ENCODE data around the gene FARP1.
"Not testable (repeated sequence)": the region's sequence is repeated elsewhere in the genome, so short reads cannot be mapped to it uniquely, and the experiment has no call there.

FARP1 gene

GRCh38 chr13:98345107-98345935, 202.4 kb downstream of the FARP1 start:
- DNase-seq, result no peak

DNA sequence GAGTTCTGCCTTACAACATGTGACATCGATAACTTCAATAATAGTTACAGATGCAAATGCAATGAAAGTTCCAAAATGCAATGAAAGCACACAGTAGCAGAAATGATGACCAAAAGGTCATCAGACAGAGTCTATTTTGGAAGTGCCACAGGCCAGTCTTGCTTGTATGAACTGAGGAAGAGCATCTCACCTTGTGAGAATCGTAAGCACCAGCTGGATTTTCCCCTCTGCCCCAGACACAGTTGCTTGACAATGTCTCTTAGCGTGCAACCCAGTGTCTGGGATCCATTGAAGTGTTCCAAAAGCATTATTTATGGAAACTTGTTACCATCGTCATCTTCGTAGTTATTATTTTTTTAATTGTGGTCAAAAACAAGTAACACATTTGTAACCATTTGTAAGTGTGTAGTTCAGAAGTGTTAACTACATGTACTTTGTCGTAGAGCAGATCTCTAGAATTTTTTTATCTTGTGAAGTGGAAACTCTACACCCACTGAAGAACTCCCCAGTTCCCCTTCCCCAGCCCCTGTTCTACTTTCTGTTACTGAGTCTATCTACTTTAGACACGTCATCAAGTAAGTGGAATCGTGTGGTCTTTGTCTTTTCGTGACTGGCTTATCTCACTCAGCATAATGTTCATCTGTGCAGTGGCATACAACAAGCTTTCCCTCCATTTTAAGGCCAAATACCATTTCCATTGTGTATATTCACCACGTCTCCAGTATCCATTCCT, 204.2 kb downstream of the FARP1 start:
- DNase-seq, result no peak

GRCh38 chr13:98347756-98348155, 204.9 kb downstream of the FARP1 start:
- DNase-seq, result no peak

DNA sequence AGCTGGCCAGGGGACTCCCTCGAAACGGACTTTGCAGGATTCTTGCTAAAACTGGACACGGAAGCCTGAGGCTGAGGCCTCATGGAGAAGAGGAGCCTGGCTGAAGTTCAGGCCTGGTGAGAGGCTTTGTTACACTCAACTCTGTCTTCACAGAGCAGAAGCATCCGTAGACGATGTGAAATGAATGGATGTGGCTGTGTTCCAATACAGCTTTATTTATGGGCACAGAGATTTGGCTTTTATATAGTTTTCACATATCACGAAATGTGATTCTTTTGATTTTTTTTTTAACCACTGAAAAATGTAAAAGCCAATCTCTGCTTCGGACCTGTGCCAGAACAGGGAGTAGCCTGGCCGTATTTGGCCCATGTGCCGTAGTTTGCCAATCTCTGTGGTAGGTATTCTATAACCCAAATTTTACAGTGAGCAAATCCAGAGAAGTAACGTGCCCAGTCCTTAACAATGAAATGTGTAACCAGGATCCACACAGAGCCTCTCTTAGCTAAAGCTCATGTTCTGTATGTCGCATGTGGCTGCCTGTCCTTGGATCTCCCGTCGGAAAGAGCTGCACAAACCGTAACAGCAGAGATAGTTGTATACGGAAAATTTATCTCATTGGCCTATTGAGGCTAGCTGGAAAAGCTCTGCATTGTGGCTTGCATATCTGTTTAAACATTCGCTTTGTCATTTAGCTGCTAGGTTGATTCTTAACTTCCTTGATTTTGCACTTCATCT, 205.7 kb downstream of the FARP1 start:
- DNase-seq, result no peak

GRCh38 chr13:98349731-98350305, 206.9 kb downstream of the FARP1 start:
- DNase-seq, result no peak

DNA sequence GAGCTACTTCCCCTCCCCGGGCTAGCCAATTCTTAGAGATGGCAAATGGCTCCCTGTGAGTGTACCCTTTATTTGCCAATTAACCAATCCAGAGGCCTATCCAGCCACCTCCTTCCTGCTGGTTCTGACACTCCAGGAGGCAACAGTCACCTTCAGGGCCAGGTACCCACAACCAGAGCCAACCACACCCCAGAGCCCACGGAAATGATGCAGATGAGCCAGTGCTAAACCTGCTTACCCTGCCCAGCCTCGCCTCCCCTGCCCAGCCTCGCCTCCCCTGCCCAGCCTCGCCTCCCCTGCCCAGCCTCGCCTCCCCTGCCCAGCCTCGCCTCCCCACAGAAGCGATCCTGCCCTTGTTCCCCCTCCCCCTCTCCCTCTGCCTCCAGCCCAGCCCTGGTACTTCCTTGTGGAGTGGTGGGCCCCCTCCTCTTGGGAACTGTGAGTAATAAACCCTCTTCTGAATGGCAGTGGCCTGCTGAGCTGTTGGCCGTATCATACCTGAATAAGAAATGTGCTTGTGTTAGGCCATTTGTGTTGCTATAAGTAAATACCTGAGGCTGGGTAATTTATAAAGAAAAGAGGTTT, 207.9 kb downstream of the FARP1 start:
- no peak for DNase-seq

- no peak for DNase-seq
Observed at GRCh38 chr13:98351636-98352035, 208.7 kb downstream of the FARP1 start.

- DNase-seq, result no peak
Observed at GRCh38 chr13:98352226-98352625, 209.3 kb downstream of the FARP1 start.

- no peak for DNase-seq
Observed at GRCh38 chr13:98353750-98354149, 210.9 kb downstream of the FARP1 start.

DNA sequence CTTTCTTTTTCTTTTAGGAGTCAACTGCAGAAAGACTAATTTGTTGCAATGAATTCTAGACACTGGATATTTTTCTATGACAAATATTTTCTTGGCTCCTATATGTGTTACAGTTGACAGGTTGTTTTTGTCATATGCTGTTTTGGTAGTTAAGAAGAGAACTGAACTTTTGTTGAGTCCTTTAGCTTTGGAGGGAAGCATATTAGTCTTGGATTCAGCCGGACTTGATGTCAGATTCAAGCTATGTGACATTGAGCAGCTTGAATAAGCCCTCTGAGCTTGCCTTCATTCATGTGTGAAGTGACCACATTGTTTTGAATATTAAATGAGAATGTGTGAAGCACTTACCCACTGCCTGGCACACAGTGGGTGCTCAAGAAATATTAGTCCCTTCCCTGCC, 216.0 kb downstream of the FARP1 start:
- no peak for DNase-seq

DNA sequence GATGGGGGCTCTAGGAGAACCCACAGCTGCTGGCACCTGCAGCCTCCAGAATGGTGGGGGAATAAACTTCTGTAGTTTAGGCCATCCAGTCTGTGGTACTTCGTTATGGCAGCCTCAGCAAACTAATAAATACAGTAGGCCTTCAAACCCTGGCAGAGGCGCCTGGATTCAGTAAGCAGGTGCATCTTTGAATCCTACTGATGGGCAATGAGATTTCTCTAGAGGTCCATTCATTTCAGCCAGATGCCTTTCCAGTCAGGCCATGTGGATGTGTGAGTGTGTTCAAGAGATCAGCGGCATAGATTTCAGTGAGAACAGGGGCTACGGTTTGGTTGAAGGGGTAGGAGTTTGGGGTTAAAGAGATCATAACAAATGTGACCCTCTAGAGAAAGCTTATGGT, 217.7 kb downstream of the FARP1 start:
- no peak for DNase-seq

- no peak for DNase-seq
Observed at GRCh38 chr13:98363326-98363725, 220.4 kb downstream of the FARP1 start.

DNA sequence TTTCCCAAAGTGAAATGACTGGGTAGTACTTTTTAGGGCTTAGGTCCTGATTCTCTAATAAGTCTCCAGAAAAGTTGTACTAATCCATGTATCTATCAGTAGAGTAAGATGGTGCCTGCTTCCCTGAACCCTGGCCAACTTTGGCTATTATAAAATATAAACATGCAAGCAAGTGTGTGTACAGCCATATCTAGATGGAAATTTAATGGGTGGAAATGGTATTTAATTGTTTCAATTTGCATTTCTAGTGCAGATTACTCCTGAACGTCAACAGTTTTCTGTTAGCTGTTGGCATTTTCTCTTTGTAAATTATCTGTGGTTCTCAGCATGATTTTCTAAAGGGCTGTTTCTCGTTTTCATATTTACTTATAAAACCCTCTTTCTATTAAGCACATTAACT, 221.3 kb downstream of the FARP1 start:
- DNase-seq, result no peak

DNA sequence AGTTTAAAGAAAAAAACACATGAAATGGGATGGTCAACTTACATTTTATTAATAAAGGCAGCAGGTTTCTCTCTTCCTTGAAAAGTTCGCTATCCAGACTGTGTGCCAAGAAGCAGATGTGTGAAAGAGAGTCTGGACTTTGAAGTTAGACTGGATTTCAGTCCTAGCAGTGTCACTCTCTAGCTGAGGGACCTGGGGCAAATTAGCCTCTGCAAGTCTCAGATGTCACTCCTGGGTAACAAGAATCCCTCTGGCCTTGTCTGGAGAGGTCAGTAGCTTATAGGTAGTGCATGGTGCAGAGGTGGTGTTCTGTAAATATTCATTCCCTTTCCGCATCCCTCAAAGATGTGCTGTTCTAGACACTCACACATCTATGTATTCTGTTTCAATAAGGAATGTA, 221.8 kb downstream of the FARP1 start:
- no peak for DNase-seq

GRCh38 chr13:98365302-98365701, 222.4 kb downstream of the FARP1 start:
- no peak for DNase-seq

- DNase-seq, result no peak
Observed at GRCh38 chr13:98366010-98366409, 223.1 kb downstream of the FARP1 start.

DNA sequence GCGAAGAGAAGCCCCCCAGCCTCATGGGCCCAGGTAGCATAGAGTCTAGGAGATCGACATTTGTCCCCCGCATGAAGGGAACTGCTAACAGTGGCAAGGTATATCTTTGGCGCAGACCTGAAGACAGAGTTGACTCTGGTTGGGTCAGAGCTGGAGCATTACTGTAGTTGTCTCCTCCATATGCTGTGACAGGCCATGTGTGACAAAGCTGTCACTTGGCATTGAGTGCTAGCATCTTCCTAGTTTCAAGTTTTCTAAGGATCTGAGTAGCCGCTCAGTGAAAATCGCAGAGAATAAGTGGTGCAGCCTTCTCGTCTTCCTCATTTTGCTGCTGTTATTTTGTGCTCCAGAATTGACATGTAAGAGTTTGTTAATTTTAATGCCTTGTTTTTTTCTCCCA, 223.5 kb downstream of the FARP1 start:
- DNase-seq, result no peak

GRCh38 chr13:98366959-98367358, 224.1 kb downstream of the FARP1 start:
- DNase-seq, result no peak

DNA sequence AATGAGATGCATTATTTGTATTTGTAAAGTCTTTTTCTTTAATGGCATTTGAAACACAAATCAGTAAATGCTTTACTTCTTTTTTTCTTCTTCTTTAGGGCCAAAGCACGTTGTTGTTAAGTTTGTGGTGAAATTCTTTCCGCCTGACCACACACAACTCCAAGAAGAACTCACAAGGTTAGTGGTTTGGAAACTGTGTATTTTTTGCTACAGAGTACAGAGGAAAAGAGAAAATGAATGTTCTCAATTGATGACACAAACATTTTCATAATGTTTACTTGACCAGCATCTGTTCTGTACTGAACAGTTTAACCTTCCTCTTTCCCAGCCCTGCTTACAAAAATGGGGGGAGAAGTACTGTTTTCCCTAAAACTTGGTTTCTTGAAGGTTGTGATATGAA, 225.1 kb downstream of the FARP1 start:
- DNase-seq, result no peak

DNA sequence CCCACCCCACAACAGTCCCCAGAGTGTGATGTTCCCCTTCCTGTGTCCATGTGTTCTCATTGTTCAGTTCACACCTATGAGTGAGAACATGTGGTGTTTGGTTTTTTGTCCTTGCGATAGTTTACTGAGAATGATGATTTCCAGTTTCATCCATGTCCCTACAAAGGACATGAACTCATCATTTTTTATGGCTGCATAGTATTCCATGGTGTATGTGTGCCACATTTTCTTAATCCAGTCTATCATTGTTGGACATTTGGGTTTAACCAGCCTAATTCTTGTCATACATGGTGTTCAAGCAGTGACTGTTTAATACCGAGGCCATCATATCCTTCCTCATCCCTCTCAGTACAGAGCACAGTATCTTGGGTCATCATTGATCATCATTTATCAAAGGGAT, 226.6 kb downstream of the FARP1 start:
- DNase-seq, result not testable (repeated sequence)

DNA sequence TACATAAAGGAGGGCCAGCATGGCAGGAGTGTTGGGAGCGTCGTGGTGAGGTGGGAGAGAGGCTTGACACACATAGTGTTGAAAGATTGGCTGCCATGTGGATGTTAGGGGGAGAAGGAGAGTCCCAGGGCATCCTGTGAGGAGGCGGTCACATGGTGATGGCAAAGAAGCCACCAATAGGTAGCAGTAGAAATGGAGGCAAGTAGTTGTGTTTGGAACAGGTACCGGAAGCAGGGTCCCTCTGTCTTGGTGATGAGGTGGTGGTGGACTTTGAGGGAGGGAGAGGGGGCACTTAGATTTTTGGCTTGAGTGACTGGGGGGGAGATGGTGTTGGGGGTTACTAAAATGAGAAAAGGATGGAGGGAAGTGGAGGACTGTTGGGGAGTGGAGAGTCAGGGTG, 227.4 kb downstream of the FARP1 start:
- DNase-seq, result no peak

DNA sequence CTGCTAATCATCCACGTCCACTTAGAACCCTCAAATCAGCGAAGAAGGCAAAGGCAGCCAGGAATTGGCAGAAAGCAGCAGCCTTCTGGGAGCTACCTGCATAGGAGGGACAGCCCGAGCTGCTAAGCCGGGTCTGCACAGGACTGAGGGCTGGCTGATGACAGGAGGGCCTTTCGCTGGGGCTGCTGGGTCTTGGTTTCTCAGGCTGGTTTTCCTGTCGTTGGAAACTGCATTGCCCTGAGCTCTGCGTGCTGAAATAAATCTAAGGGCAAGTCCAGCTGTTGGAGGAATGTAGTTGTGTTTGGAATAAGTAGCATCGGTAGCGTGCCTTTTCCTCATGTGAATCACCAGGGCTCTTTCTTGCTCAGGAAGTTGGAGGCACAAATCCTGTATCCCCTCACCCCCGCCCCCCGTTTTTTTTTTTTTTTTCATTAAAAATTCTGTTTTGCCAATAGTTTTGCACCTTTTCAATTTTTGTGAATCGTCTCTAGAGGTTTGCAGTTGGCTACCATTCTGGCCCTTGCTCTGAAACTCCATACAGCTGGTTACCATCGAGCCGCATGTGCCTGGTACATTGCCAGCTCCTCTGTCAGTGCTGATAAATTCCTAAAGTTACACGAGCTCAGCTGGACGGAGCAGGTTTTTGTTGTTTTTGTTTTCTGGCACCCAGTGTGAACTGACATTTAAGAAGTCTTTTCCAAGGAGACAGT, 228.1 kb downstream of the FARP1 start:
- no peak for DNase-seq
